Fibroblast of skin of abdomen (primary cell): ENCODE results near the gene WNT10A.

Experiments used
- DNase-seq: peaks from one replicate; pipeline ENCODE4 v3.0.0-alpha.2; 2013

Gene WNT10A

DNA sequence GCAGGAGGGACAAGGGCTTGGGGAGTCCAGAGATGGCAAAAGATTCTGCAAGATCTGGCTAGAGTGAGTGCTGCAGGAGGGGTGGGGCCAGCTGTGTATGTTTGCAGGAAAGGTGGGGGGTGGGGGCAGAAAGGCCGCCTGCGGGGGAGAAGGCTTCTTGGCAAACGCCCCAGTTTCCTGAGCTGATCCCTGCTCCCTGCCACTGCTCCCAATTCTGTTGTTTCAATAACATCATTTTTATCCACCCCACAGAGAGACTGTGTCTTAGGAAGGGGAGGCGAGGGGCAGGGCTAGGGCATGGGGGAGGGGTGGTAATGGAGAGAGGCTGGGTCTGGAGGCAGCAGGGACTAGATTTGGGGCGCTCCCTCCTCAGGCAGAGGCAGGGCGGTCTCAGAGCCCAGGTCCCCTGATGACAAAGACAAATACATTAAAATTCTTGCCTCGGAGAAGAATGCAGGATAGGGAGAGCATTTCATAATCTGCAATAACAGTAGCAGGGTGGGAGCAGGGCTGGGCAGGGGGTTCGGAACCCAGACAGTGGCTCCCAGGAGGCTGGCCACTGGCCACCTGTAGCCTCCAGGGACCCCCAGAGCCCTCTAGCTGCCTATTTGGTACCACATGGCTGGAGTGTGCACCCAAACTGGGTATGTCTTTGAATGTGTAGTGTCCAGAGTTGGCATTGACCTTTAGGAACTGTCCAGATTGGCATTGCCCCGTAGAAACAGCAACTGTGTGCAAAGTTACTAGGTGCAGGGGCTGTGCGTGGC is 23.1 kb upstream of the WNT10A start:
- peak; percentile 25 for DNase-seq

DNA sequence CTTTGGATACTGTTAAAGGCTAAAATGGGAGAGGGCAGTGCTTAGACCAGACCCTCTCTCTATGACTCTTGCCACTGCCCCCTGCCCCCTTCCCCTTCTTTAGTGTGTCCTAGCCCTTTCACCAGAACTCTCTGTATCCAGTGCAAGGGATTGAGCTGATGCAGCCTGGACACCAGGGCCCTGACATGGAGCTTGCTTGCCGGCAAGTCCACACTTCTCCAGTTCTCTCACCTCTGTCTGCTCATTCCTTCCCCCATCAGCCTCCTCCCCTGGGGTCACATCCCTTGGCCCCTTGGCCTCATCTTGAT is 22.6 kb upstream of the WNT10A start:
- no peak for DNase-seq

GRCh38 chr2:218858671-218859555 is 21.7 kb upstream of the WNT10A start:
- no peak for DNase-seq

DNA sequence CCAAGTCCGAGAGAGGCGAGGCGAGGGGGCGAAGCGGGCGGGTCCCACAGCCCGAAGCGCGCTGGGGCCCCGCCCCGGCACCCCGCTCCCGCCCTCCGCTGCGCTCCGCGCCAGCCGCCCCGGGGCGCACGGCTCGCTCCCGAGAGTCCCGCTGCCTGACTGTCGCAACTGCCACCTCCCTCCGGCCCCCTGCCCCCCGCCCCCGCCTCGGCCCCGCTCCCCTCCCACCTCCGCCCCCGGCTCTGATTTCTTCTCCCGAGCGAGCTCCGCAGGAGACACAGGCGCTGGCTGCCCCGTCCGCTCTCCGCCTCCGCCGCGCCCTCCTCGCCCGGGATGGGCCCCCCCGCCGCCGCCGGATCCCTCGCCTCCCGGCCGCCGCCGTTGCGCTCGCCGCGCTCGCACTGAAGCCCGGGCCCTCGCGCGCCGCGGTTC is 21.1 kb upstream of the WNT10A start, which contains the start of gene WNT6:
WNT6 (plus strand) TSS at position 250 of the 432 bp plus-strand sequence. CDS start 233 bp downstream, outside the sequence.
- DNase-seq, result no peak

DNA sequence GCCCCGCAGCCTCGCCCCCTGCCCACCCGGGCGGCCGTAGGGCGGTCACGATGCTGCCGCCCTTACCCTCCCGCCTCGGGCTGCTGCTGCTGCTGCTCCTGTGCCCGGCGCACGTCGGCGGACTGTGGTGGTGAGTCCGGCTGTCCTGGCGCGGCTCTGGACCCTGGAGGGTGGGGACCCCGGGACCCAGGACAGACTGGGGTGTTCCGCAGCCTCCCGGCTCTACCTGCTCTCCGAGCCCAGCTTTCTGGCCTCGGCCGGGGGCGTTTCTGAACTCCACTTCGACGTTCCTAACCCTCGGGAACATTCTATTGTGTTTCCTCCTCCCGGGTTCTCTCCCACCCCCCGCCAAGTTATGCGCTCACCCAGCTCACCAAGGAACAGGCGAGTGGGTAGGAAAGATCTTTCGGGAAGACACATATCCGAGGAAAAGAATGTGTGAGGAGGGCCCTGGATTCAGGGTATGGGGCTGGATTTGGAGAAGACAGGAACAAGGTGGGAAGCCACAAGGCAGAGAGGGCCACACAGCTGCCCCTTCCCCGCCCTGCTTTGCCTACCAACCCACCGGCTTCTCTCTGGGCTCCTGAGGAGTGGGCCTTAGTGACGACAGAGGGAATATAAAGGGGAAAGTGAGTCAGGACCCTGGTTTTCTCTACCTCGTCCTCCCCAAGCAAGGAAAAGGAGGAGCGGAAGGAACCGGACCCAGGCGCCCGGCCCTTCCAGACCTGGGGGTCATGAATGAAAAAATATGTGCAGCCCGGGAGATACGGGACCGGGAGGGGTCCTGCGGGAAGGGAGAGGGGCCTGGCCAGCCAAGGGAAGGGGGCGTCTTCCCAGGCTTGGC is 20.4 kb upstream of the WNT10A start:
- no peak for DNase-seq

DNA sequence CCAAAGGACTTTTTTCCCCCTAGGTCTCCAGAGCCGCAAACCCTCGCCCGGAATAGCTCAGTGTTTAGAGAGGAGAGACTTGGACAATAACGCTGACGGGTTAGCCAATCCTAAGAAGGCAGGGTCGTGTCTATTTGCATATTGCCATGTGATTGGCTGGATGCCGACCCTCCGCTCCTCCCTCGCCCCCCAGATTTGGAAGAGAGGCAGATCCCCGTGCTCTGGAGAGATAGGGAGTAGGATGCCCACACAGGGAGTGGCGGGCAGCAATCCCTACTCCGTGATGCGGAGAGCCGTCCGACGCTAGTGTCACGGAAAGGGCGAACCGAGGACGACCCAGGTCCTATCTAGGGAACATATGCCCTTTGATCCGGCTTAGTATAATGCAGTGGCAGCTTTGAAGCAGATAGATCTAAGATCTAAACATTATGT is 19.7 kb upstream of the WNT10A start:
- DNase-seq, result peak; percentile 71

DNA sequence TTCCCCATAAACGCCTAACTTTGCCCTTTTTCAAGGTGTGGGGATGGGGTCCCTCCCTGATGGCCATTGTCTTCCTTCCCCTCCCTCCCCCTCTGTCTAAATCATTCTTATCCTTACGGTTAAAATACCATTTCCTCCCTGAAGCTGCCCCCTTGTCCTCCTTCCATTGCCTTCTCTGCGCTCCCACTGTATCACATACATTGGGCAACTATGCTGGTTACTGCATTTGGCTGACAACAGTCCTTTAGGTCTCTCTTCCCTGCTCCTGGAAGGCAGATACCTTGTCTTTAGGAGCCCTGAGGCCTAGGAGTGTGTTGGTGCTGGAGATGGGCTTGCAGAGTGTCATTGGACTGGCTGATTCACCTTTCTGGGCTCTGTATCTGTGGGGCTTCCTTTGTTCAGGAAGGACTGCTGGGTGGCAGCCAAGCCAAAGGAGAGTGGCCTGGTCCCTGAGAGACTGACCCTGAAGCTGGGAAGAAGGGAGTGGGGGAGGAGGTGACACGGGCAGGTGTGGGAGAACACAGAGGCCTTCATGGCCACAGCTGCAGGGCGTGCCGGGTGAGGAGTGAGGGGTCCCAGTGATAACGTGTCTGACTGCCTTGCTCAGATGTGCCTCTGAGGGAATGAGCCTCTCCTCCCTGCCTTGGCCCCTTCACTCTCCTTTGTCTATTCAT is 18.9 kb upstream of the WNT10A start:
- DNase-seq, result no peak

GRCh38 chr2:218863021-218863520 is 17.6 kb upstream of the WNT10A start:
- no peak for DNase-seq

DNA sequence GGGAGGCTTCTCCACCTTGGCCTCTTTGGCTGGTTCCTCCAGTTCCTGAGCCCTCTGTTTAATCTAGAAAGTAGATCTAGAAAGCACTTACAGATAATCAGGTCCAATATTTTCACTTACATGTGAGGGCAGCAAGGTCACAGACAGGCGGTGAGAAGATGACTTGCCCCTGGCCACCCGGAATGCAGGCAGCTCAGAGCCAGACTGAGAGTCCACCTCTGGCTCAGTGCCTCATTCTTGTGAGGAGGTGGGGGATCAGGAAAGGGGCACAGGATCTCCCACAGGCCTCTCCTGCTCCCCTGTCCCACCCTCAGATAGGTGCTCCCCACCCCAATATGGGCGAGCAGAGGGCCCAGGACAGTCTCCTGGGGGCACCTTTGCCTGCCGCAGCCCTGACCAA is 15.3 kb upstream of the WNT10A start:
- DNase-seq, result no peak

DNA sequence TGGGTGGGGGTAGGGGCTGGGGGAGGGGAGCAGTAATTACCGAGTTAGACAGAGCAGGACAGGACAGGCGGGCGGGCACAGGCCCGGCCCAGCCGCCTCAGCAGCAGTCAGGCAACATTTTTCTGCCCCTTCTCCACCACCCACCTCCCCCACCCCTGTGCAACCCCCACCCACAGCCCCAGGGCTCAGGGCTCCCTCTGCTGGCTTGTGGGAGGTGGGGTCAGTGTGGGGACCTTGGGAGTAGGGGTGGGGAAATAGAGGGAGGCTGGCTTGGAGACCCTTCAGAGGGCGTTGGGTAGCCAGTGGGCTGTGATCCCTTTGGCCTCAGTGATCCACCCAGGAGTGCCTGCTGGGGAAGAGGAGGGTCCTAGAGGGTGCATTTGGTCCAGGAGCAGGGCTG is 14.7 kb upstream of the WNT10A start:
- no peak for DNase-seq

DNA sequence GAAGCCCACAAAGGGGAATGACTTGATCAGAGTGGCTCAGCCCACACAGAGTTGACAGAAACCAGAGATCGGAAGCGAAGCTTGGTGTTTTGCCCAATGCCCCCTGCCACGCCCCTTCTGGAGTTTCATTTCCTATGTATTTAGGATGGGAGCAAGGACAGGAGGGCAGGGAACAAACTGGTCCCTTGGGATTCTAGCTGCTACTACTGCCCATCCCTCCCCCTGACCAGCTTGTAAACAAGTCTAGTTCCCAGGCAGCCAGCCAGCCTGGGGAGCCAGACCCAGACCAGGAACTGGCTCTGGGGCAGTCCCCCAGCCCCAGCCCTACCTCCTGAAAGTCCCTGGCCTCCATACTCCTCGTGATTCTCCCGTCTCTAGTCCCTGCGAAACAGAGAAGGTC is 12.8 kb upstream of the WNT10A start:
- no peak for DNase-seq

- no peak for DNase-seq
Measured at GRCh38 chr2:218869064-218869463, 11.6 kb upstream of the WNT10A start.

GRCh38 chr2:218870984-218871344 is 9.7 kb upstream of the WNT10A start:
- no peak for DNase-seq

DNA sequence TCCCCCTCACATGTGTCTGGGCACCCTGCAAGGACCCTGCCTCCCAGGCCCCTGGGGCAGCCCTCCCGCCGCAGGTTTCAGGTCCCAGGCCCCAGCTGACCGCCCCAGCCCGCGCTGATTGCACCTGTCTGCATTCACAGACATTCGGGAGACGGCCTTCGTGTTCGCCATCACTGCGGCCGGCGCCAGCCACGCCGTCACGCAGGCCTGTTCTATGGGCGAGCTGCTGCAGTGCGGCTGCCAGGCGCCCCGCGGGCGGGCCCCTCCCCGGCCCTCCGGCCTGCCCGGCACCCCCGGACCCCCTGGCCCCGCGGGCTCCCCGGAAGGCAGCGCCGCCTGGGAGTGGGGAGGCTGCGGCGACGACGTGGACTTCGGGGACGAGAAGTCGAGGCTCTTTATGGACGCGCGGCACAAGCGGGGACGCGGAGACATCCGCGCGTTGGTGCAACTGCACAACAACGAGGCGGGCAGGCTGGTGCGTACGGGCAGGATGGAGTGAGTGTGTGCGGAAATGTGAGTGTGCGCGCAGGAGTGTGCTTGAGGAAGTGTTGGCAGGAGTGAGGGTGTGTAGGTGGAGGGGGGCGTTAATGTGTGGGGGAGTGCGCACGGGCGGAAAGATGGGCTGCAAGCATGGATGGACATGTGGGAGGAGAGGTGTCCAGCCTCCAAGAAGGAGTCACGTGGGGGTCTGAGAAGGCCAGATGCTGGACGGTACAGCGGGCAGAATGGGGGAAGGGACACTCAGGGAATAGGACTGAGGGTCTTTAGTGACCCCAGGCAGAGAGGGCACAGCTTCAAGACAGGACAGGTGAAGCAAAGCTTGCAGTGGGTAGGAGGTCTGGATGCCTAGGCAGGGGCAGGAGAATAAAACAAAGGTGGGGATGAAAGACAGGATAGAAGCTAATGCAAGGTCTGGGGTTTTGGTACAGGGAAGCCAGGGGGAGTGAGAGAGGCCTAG is 9.0 kb upstream of the WNT10A start:
- no peak for DNase-seq

GRCh38 chr2:218872645-218873358 is 7.8 kb upstream of the WNT10A start:
- no peak for DNase-seq

GRCh38 chr2:218873359-218874194 is 7.1 kb upstream of the WNT10A start:
- DNase-seq, result no peak

DNA sequence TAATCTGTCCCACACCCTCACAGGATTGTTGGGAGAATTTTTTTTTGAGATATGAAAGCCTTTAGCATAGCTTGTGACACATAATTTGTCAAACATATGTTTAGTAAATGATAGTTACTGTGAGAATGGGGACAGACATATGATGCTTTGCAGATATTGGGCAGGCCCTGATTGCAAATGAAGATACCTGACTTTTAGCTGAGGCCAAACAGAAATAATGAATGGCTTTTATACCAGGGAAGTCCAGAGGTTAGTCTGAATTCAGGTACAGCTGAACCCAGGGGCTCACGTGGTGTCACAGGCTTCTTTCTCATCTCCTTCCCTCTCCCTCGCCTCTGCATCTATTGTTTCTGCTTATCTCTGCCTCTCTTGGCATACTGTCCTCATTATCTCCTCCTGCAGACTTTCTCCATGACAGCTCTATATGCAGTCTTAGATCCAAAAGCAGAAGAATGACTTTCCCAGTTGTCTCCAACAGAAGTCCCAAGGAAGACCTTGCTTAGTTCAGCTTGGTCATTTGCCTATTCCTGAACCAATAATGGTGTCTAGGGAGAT is 4.9 kb upstream of the WNT10A start:
- DNase-seq, result no peak

- DNase-seq, result peak; percentile 49
Measured at GRCh38 chr2:218876562-218877219, 4.0 kb upstream of the WNT10A start.
